ENCODE data around the gene CDH12. TPM values are rescaled to one million over a fixed set of nuclear protein-coding genes. Genes with fewer than 3 reads are reported as not detected.

CDH12 gene
- total RNA-seq, 1 experiment from 2014 or later: not detected

GRCh38 chr5:22598796-22599195, 254.3 kb downstream of the CDH12 start:
- H3K23me2 ChIP-seq (ENCODE audit: insufficient read length, low read depth, low read length, poor library complexity, severe bottlenecking): no peaks in the 10 kb centered on the region
- no peaks in the 10 kb centered on the region for H4K20me1 ChIP-seq (ENCODE audit: control insufficient read depth, insufficient read depth, insufficient read length)
- Mint-ChIP-seq H3K27ac (no peak overlapping the region), H3K4me1 (no peaks in the 10 kb centered on the region), H3K9me3 (no peaks in the 10 kb centered on the region), H3K27me3 (ENCODE audit: low read depth) (no peaks in the 10 kb centered on the region), H3K36me3 (ENCODE audit: insufficient read depth in 1 of 3, low read depth in 3 of 3) (no peaks in the 10 kb centered on the region), H3K4me3 (no peak overlapping the region)
- H4K91ac ChIP-seq (ENCODE audit: insufficient read length, low read depth, low read length): no peak overlapping the region
- no peak overlapping the region for H3K4me2 ChIP-seq (ENCODE audit: insufficient read depth, insufficient read length, low read length)
- no peak for TF ChIP-seq CTCF (conservative IDR thresholded peaks at IDR 0.05)
- H3K27me3 ChIP-seq (ENCODE audit: insufficient read depth, low read length): no peaks in the 10 kb centered on the region
- H4K5ac ChIP-seq (ENCODE audit: insufficient read length, low read depth, low read length): no peak overlapping the region
- H3K18ac ChIP-seq (ENCODE audit: insufficient read length, low read depth, low read length): no peak overlapping the region
- no peak overlapping the region for H3K9ac ChIP-seq (ENCODE audit: extremely low read depth, insufficient read length, low read length)
- H3K56ac ChIP-seq (ENCODE audit: insufficient read length, low read depth, low read length): no peak overlapping the region
- no peaks in the 10 kb centered on the region for H3K79me2 ChIP-seq (ENCODE audit: insufficient read depth, low read length)
- no peak overlapping the region for H2BK120ac ChIP-seq (ENCODE audit: low read depth, low read length, poor library complexity, severe bottlenecking)
- WGBS (ENCODE audit: extremely low coverage, insufficient read length, low lambda C conversion rate): no CpG with 5 or more reads among the region's 2 CpGs
- no peak overlapping the region for H3K14ac ChIP-seq (ENCODE audit: insufficient read depth, low read length)
- no peak overlapping the region for H2BK15ac ChIP-seq (ENCODE audit: low read depth, low read length)
- H3T11ph ChIP-seq (ENCODE audit: low read length): no peak overlapping the region
- no peak overlapping the region for H4K8ac ChIP-seq (replicated peaks; ENCODE audit: insufficient read length, low read depth, low read length)
- H3K27ac ChIP-seq (ENCODE audit: insufficient read length, low read depth, low read length): no peak overlapping the region
- no peak overlapping the region for H2BK12ac ChIP-seq (ENCODE audit: insufficient read length, low read depth, low read length)
- H3K23ac ChIP-seq (ENCODE audit: insufficient read length, low read depth, low read length): no peak overlapping the region
- H3K79me1 ChIP-seq (ENCODE audit: insufficient read depth, low read depth, low read length, poor library complexity, severe bottlenecking): no peaks in the 10 kb centered on the region
- no peak overlapping the region for H2BK20ac ChIP-seq (ENCODE audit: low read depth, low read length, poor library complexity, severe bottlenecking)
- no peak overlapping the region for H3K4ac ChIP-seq (ENCODE audit: low read depth, low read length)
- DNase-seq: no peak
- no peak overlapping the region for H2AK5ac ChIP-seq (ENCODE audit: insufficient read length, low read length)
- H2AFZ ChIP-seq (ENCODE audit: low read length): no peak overlapping the region
- no peak overlapping the region for H2BK5ac ChIP-seq (ENCODE audit: insufficient read length, low read length)
- no peaks in the 10 kb centered on the region for H3K4me1 ChIP-seq (ENCODE audit: insufficient read depth, low read length)
- H3K9me3 ChIP-seq (ENCODE audit: control insufficient read depth, low read depth, low read length): no peaks in the 10 kb centered on the region
